Measurements from ENCODE around the gene MMP14.
"Not testable (repeated sequence)": the region's sequence is repeated elsewhere in the genome, so short reads cannot be mapped to it uniquely, and the experiment has no call there.

The MMP14 gene

DNA sequence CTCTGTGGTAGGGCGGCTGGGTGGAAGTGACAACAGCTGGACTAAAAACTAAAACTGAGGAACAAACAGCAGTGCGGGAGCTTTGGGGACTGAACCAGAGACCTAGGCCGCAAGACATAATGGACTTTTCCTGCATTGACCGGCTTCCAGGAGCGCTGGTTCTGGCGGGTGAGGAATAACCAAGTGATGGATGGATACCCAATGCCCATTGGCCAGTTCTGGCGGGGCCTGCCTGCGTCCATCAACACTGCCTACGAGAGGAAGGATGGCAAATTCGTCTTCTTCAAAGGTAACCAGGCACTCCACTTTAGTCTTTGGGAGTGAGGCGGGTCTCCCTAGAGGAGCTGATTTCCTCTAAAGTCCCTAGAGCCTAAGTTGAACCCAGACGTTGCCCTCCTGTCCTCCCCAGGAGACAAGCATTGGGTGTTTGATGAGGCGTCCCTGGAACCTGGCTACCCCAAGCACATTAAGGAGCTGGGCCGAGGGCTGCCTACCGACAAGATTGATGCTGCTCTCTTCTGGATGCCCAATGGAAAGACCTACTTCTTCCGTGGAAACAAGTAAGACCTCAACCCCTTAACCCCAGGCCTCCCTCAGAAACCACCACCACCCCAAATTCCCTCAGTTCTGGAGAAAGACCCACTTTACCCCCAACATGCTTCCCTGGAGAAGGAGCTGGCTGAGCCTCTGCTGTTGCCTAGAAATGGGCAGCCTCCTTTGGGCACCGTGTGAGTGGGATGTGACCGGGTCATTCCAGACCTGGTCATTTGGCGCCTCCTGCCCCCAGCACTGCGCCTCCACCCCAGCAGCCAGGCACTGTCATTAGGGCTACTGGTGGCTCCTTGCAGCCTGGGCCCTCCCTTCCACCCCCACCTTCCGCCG lies 8.1 kb downstream of the MMP14 start:
- Histone ChIP-seq H3K9ac (ENCODE audit: low read depth, low read length) (no peak overlapping the region), H3K4me3 (ENCODE audit: low read length) (no peak overlapping the region), H3K9me3 (ENCODE audit: insufficient read depth, low read depth, low read length) (no peaks in the 10 kb centered on the region), H3K4me1 (ENCODE audit: insufficient read depth, low read length) (peaks cover 20% of the 10 kb centered on the region), H3K27ac (ENCODE audit: low read depth, low read length) (no peak overlapping the region), H3K27me3 (ENCODE audit: insufficient read depth, low read length) (no peaks in the 10 kb centered on the region), H3K36me3 (ENCODE audit: insufficient read depth, low read length) (peaks cover 53% of the 10 kb centered on the region)
- 94% methylated on average over 22 of the region's 22 CpGs for WGBS

GRCh38 chr14:22845103-22845394 lies 8.7 kb downstream of the MMP14 start:
- WGBS: 95% methylated on average over 9 of the region's 9 CpGs
- peaks cover 53% of the 10 kb centered on the region for H3K36me3 ChIP-seq (ENCODE audit: insufficient read depth, low read length)
- H3K4me3 ChIP-seq (ENCODE audit: low read length): no peak overlapping the region
- no peaks in the 10 kb centered on the region for H3K27me3 ChIP-seq (ENCODE audit: insufficient read depth, low read length)
- no peak overlapping the region for H3K27ac ChIP-seq (ENCODE audit: low read depth, low read length)
- H3K4me1 ChIP-seq (ENCODE audit: insufficient read depth, low read length): peaks cover 19% of the 10 kb centered on the region
- no peaks in the 10 kb centered on the region for H3K9me3 ChIP-seq (ENCODE audit: insufficient read depth, low read depth, low read length)
- H3K9ac ChIP-seq (ENCODE audit: low read depth, low read length): no peak overlapping the region

- Histone ChIP-seq H3K27ac (ENCODE audit: low read depth, low read length) (no peak overlapping the region), H3K4me3 (ENCODE audit: low read length) (no peak overlapping the region), H3K9me3 (ENCODE audit: insufficient read depth, low read depth, low read length) (no peaks in the 10 kb centered on the region), H3K4me1 (ENCODE audit: insufficient read depth, low read length) (peaks cover 19% of the 10 kb centered on the region), H3K36me3 (ENCODE audit: insufficient read depth, low read length) (peaks cover 52% of the 10 kb centered on the region), H3K9ac (ENCODE audit: low read depth, low read length) (no peak overlapping the region), H3K27me3 (ENCODE audit: insufficient read depth, low read length) (no peaks in the 10 kb centered on the region)
- WGBS: 92% methylated on average over 25 of the region's 26 CpGs
Observed at GRCh38 chr14:22845821-22846625, 9.6 kb downstream of the MMP14 start.

DNA sequence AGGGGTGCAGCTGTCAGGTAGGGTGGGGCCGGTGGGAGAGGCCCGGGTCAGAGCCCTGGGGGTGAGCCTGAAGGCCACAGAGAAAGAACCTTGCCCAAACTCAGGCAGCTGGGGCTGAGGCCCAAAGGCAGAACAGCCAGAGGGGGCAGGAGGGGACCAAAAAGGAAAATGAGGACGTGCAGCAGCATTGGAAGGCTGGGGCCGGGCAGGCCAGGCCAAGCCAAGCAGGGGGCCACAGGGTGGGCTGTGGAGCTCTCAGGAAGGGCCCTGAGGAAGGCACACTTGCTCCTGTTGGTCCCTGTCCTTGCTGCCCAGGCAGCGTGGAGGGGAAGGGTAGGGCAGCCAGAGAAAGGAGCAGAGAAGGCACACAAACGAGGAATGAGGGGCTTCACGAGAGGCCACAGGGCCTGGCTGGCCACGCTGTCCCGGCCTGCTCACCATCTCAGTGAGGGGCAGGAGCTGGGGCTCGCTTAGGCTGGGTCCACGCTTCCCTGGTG lies 10.5 kb downstream of the MMP14 start:
- H3K9ac ChIP-seq (ENCODE audit: low read depth, low read length): no peak overlapping the region

GRCh38 chr14:22847661-22848341 lies 11.4 kb downstream of the MMP14 start:
- WGBS: 77% methylated on average over 14 of the region's 14 CpGs
- H3K4me3 ChIP-seq (ENCODE audit: low read length): no peak overlapping the region

More for the DNA sequence above, 10.5 kb downstream of the MMP14 start:
- H3K27me3 ChIP-seq (ENCODE audit: insufficient read depth, low read length): no peaks in the 10 kb centered on the region
- H3K36me3 ChIP-seq (ENCODE audit: insufficient read depth, low read length): peaks cover 43% of the 10 kb centered on the region
- H3K4me1 ChIP-seq (ENCODE audit: insufficient read depth, low read length): peaks cover 19% of the 10 kb centered on the region
- no peak overlapping the region for H3K27ac ChIP-seq (ENCODE audit: low read depth, low read length)
- H3K4me3 ChIP-seq (ENCODE audit: low read length): no peak overlapping the region
- H3K9me3 ChIP-seq (ENCODE audit: insufficient read depth, low read depth, low read length): no peaks in the 10 kb centered on the region
- 84% methylated on average over 11 of the region's 11 CpGs for WGBS

DNA sequence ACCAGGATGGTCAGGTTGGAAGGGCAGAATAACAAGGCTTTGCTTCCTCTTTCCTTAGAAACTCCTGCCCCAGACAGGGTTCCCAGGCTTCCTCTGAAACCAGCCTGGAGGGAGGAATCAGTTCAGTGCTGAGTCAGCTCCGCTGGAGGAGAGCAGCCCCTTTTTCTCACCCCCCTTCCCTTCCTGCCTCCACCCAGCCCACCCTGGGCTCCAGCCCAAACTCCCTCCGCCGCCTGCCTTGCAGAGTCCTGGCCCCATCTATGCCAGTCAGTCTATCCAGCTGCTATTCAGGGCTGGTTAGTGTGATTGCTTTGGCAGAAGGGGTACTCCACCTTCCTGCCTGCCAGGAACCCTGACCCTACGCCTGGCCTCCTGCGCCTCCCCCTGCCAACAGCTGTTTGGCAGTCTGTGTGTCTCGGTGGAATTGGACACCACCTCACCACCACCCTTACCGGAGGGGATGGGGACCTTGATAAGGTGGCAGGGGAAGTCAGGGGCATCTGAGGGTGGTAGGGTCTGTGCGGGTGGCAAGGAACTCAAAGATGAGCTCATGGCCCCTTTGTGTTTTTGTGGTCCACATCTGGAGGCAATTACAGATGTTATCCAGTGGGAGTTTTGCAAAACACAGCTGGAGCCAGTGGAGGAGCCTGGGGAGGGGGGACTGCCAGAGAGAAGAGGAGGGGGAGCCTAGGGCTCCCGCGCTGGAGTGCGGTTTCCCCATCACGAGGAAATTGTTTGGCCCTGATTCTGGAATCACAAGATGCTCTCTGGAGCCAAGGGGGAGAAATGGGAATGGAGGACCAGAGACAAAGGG lies 12.2 kb downstream of the MMP14 start:
- WGBS: 67% methylated on average over 11 of the region's 12 CpGs

More at GRCh38 chr14:22847661-22848341, 11.4 kb downstream of the MMP14 start:
- 0 out of 2 replicates have a peak overlapping the region, but pooled peaks have one; percentile 16 for H3K27ac ChIP-seq (ENCODE audit: low read depth, low read length)
- H3K4me1 ChIP-seq (ENCODE audit: insufficient read depth, low read length): peaks cover 22% of the 10 kb centered on the region
- peaks cover 34% of the 10 kb centered on the region for H3K36me3 ChIP-seq (ENCODE audit: insufficient read depth, low read length)
- H3K27me3 ChIP-seq (ENCODE audit: insufficient read depth, low read length): no peaks in the 10 kb centered on the region
- H3K9me3 ChIP-seq (ENCODE audit: insufficient read depth, low read depth, low read length): no peaks in the 10 kb centered on the region
- H3K9ac ChIP-seq (ENCODE audit: low read depth, low read length): no peak overlapping the region

DNA sequence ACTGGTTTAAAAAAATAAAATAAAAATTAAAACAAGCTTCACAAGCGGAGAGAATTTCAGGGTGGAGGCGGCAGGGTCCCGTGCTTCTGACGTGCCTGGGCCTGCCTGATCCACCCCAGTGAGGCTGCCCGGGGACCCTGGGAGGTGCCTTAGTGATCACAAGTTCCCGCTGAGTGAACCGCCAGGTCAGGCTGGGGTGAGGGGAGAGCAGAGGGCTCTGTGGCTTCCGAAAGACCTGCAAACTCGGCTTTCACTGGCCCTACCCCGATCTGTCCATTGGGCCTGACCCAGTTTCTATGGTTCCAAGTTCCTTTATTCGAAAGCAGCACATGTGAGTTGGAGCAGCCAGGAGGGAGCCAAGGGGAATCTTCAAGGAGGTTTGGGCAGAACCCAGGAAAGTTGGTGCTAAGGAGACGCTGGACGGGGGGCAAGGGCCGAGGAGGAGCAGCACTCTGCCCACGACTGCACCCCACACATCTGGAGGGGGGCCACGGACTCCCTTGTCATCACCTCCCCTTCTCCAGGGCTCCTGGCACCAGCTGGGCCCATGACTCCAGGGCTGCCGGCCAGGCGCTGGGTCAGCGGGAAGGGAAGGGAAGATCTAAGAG lies 12.9 kb downstream of the MMP14 start:
- H3K27me3 ChIP-seq (ENCODE audit: insufficient read depth, low read length): no peaks in the 10 kb centered on the region
- H3K4me3 ChIP-seq (ENCODE audit: low read length): no peak overlapping the region
- H3K9me3 ChIP-seq (ENCODE audit: insufficient read depth, low read depth, low read length): no peaks in the 10 kb centered on the region
- no peak overlapping the region for H3K9ac ChIP-seq (ENCODE audit: low read depth, low read length)
- H3K4me1 ChIP-seq (ENCODE audit: insufficient read depth, low read length): peaks cover 24% of the 10 kb centered on the region
- H3K27ac ChIP-seq (ENCODE audit: low read depth, low read length): no peak overlapping the region
- WGBS: 78% methylated on average over 16 of the region's 19 CpGs
- peaks cover 20% of the 10 kb centered on the region for H3K36me3 ChIP-seq (ENCODE audit: insufficient read depth, low read length)

More for the DNA sequence above, 12.2 kb downstream of the MMP14 start:
- Histone ChIP-seq H3K9ac (ENCODE audit: low read depth, low read length) (0 out of 2 replicates have a peak overlapping the region, but pooled peaks have one; percentile 0), H3K9me3 (ENCODE audit: insufficient read depth, low read depth, low read length) (no peaks in the 10 kb centered on the region), H3K36me3 (ENCODE audit: insufficient read depth, low read length) (peaks cover 27% of the 10 kb centered on the region), H3K27ac (ENCODE audit: low read depth, low read length) (0 out of 2 replicates have a peak overlapping the region, but pooled peaks have one; percentile 16), H3K27me3 (ENCODE audit: insufficient read depth, low read length) (no peaks in the 10 kb centered on the region), H3K4me1 (ENCODE audit: insufficient read depth, low read length) (peaks cover 24% of the 10 kb centered on the region), H3K4me3 (ENCODE audit: low read length) (no peak overlapping the region)

DNA sequence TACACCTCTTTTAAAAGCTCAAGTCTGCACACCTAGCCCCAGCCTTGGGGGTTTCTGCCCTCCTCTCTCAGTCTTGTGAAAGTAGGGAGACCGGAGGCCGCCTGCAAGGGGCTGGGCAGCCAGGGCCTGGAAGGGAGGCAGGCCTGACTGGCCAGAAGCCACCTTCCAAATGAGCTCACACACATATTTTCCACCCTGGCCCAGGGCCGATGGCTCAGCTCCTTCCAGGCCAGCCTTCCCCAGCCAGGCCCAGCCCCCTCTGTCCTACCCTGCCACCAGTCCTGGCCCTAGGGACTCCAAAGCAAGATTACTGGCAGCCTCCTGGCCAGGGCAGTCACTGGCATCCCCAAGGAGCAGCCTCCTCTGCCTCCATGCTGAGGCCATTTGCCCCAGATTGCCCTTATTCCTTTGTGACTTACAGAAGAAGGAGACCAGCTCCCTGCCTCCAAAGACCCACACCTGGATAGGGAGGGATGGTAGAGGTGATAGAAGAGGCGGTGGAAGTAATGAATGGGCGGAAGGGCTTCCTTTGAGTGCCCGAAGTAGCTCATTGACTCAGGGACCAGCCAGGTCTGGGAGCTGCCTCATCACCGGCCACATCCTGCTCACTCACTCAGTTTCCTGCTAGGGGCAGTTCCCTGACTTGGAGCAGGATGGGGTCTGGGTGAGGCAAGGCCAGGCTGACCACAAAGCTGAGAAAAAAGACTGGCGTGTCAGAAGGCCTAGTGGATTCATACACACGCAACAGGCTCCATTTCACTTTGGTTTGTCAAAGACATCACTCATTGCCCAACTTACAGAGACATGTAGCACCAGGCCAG lies 14.8 kb downstream of the MMP14 start:
- H3K4me3 ChIP-seq (ENCODE audit: low read length): no peak overlapping the region
- no peak overlapping the region for H3K9ac ChIP-seq (ENCODE audit: low read depth, low read length)
- no peak overlapping the region for H3K27ac ChIP-seq (ENCODE audit: low read depth, low read length)
- H3K36me3 ChIP-seq (ENCODE audit: insufficient read depth, low read length): 0 out of 2 replicates have a peak, but pooled peaks cover 4% of the 10 kb centered on the region
- H3K4me1 ChIP-seq (ENCODE audit: insufficient read depth, low read length): peaks cover 24% of the 10 kb centered on the region
- WGBS: 88% methylated on average over 9 of the region's 9 CpGs
- no peaks in the 10 kb centered on the region for H3K9me3 ChIP-seq (ENCODE audit: insufficient read depth, low read depth, low read length)
- H3K27me3 ChIP-seq (ENCODE audit: insufficient read depth, low read length): no peaks in the 10 kb centered on the region

DNA sequence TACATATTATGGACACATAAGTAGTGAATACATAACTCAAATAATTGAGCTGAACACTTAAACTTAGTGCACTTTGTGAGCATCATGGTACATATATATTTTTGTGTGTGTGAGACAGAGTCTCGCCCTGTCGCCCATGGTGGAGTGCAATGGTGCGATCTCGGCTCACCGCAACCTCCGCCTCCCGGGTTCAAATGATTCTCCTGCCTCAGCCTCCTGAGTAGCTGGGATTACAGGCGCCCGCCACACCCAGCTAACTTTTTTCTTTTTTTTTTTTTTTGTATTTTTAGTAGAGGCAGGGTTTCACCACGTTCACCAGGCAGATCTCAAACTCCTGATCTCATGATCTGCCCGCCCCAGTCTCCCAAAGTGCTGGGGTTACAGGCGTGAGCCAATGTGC lies 15.8 kb downstream of the MMP14 start:
- H3K9me3 ChIP-seq (ENCODE audit: insufficient read depth, low read depth, low read length); H3K27ac ChIP-seq (ENCODE audit: low read depth, low read length); H3K27me3 ChIP-seq (ENCODE audit: insufficient read depth, low read length); H3K9ac ChIP-seq (ENCODE audit: low read depth, low read length); H3K4me3 ChIP-seq (ENCODE audit: low read length); H3K36me3 ChIP-seq (ENCODE audit: insufficient read depth, low read length): not testable (repeated sequence)
- WGBS: 86% methylated on average over 10 of the region's 12 CpGs
- peaks cover 24% of the 10 kb centered on the region for H3K4me1 ChIP-seq (ENCODE audit: insufficient read depth, low read length)
